Measurements from ENCODE around the gene WDTC1. TPM values are rescaled to one million over a fixed set of nuclear protein-coding genes. Genes with fewer than 3 reads are reported as not detected.
A peak's percentile ranks its signal among the peaks of the same experiment; 100 is the strongest.
"Not testable (repeated sequence)": the region's sequence is repeated elsewhere in the genome, so short reads cannot be mapped to it uniquely, and the experiment has no call there.

Gene WDTC1
- total RNA-seq, 2 donors from 2014 or later = 22.7 to 28.3 TPM

- intact Hi-C loops (cut with DNase I) = loop anchor here (10.0 kb wide), 1 partner anchor 80 kb away; no protein-coding TSS in a partner anchor
- no peak overlapping the region for H3K27ac ChIP-seq
- no peaks in the 10 kb centered on the region for H3K9me3 ChIP-seq
- no peaks in the 10 kb centered on the region for H3K27me3 ChIP-seq
- 67 to 81% methylated on average over 2 of the region's 2 CpGs for WGBS, 2 donors
- TF ChIP-seq CTCF (IDR thresholded peaks at IDR 0.05) = no peak
- DNase-seq (no peak), ATAC-seq (no peak)
- H3K4me1 ChIP-seq = no peaks in the 10 kb centered on the region
- peaks cover 0 to 9% of the 10 kb centered on the region in 2 donors for H3K36me3 ChIP-seq (replicated peaks in 1 of 2; ENCODE audit: insufficient read depth in 1 of 2, low read depth in 2 of 2)
- H3K4me3 ChIP-seq = no peak overlapping the region
These were observed 50.8 kb downstream of the WDTC1 start for GRCh38 chr1:27285274-27285660.

GRCh38 chr1:27285821-27286220 lies 51.4 kb downstream of the WDTC1 start:
- intact Hi-C loops (cut with DNase I) = loop anchor here (10.0 kb wide), 1 partner anchor 81 kb away; no protein-coding TSS in a partner anchor
- H3K27me3 ChIP-seq; DNase-seq; H3K36me3 ChIP-seq (replicated peaks in 1 of 2; ENCODE audit: insufficient read depth in 1 of 2, low read depth in 2 of 2); ATAC-seq; H3K27ac ChIP-seq; H3K9me3 ChIP-seq; H3K4me3 ChIP-seq; H3K4me1 ChIP-seq: not testable (repeated sequence)
- WGBS, 2 donors = 98% methylated on average over 7 of the region's 7 CpGs

- intact Hi-C loops (cut with DNase I) = loop anchor here (10.0 kb wide), 1 partner anchor 84 kb away; no protein-coding TSS in a partner anchor
- not testable (repeated sequence) for H3K4me3 ChIP-seq; H3K27me3 ChIP-seq; DNase-seq; H3K27ac ChIP-seq; ATAC-seq; H3K36me3 ChIP-seq (replicated peaks in 1 of 2; ENCODE audit: insufficient read depth in 1 of 2, low read depth in 2 of 2); H3K9me3 ChIP-seq
- H3K4me1 ChIP-seq = peaks cover 21% of the 10 kb centered on the region
- WGBS, 2 donors = 93% methylated on average over 15 of the region's 29 CpGs; no CpG with 5 or more reads in 1 of the 2 donors
These were observed 54.7 kb downstream of the WDTC1 start for GRCh38 chr1:27289125-27289524.

GRCh38 chr1:27290581-27290980 lies 56.1 kb downstream of the WDTC1 start:
- no peak for ATAC-seq
- intact Hi-C loops (cut with DNase I) = loop anchor here (5.0 kb wide), 1 partner anchor 188 kb away; no protein-coding TSS in a partner anchor
- H3K36me3 ChIP-seq (replicated peaks in 1 of 2; ENCODE audit: insufficient read depth in 1 of 2, low read depth in 2 of 2) = peaks cover 0 to 16% of the 10 kb centered on the region in 2 donors

GRCh38 chr1:27292106-27292505 lies 57.7 kb downstream of the WDTC1 start:
- 24 to 46% methylated on average over 3 to 5 of the region's 5 CpGs for WGBS, 2 donors
- intact Hi-C loops (cut with DNase I) = loop anchor here (5.0 kb wide), 1 partner anchor 190 kb away; no protein-coding TSS in a partner anchor
- ATAC-seq = peak; percentile 51
- no peaks in the 10 kb centered on the region for H3K27me3 ChIP-seq
- H3K27ac ChIP-seq = peak overlapping the region in 1 of 4 donors; percentile 29
- peaks cover 21% of the 10 kb centered on the region for H3K4me1 ChIP-seq
- peak in 2 of 4 donors; percentile 21 to 50 for DNase-seq
- TF ChIP-seq CTCF (IDR thresholded peaks at IDR 0.05) = no peak
- no peak for TF ChIP-seq POLR2A (IDR thresholded peaks at IDR 0.05)
- no peak overlapping the region for H3K4me3 ChIP-seq
- H3K9me3 ChIP-seq = no peaks in the 10 kb centered on the region
- H3K36me3 ChIP-seq (replicated peaks in 1 of 2; ENCODE audit: insufficient read depth in 1 of 2, low read depth in 2 of 2) = peaks cover 0 to 19% of the 10 kb centered on the region in 2 donors

More at GRCh38 chr1:27290581-27290980, 56.1 kb downstream of the WDTC1 start:
- no peak for TF ChIP-seq CTCF (IDR thresholded peaks at IDR 0.05)
- no peak for TF ChIP-seq POLR2A (IDR thresholded peaks at IDR 0.05)
- 65 to 70% methylated on average over 3 of the region's 3 CpGs for WGBS, 2 donors
- Histone ChIP-seq H3K4me3 (no peak overlapping the region), H3K9me3 (no peaks in the 10 kb centered on the region), H3K4me1 (peaks cover 21% of the 10 kb centered on the region), H3K27ac (no peak overlapping the region), H3K27me3 (no peaks in the 10 kb centered on the region)
- DNase-seq = no peak

- H3K27ac ChIP-seq = no peak overlapping the region
- no peaks in the 10 kb centered on the region for H3K27me3 ChIP-seq
- H3K4me3 ChIP-seq = no peak overlapping the region
- no peak for DNase-seq
- no peak for ATAC-seq
- intact Hi-C loops (cut with DNase I) = loop anchor here (5.0 kb wide), 1 partner anchor 192 kb away; no protein-coding TSS in a partner anchor
- WGBS, 2 donors = 91 to 95% methylated on average over 8 of the region's 8 CpGs
- H3K9me3 ChIP-seq = no peaks in the 10 kb centered on the region
- H3K36me3 ChIP-seq (replicated peaks in 1 of 2; ENCODE audit: insufficient read depth in 1 of 2, low read depth in 2 of 2) = peaks cover 0 to 22% of the 10 kb centered on the region in 2 donors
- TF ChIP-seq CTCF (IDR thresholded peaks at IDR 0.05) (no peak), POLR2A (IDR thresholded peaks at IDR 0.05) (no peak)
- peaks cover 21% of the 10 kb centered on the region for H3K4me1 ChIP-seq
These were observed 59.5 kb downstream of the WDTC1 start for GRCh38 chr1:27293915-27294314.

Data from body of pancreas (tissue), 4 donors.